ENCODE data around the gene RIGI.
"Not testable (repeated sequence)": the region's sequence is repeated elsewhere in the genome, so short reads cannot be mapped to it uniquely, and the experiment has no call there.

The RIGI gene

GRCh38 chr9:32526707-32527048, 682 bp upstream of the RIGI start:
- H3K4me1 ChIP-seq (ENCODE audit: control insufficient read depth, insufficient read depth, low read length) = no peaks in the 10 kb centered on the region
- no peaks in the 10 kb centered on the region for H3K9me3 ChIP-seq (ENCODE audit: control insufficient read depth, insufficient read depth, low read length)
- no peak overlapping the region; the same call in 1 of the 2 replicates for H3K4me3 ChIP-seq (ENCODE audit: low read length)
- no peak overlapping the region for H3K27ac ChIP-seq (ENCODE audit: low read length)
- no peak for DNase-seq (ENCODE audit: low read depth, low spot score)
- no peaks in the 10 kb centered on the region for H3K27me3 ChIP-seq (ENCODE audit: control insufficient read depth, insufficient read depth, low read length)
- no peaks in the 10 kb centered on the region for H3K36me3 ChIP-seq (ENCODE audit: control insufficient read depth, insufficient read depth, low read length)
- WGBS (ENCODE audit: insufficient coverage, insufficient read length) = no CpG with 5 or more reads among the region's 2 CpGs

- no peaks in the 10 kb centered on the region for H3K36me3 ChIP-seq (ENCODE audit: control insufficient read depth, insufficient read depth, low read length)
- H3K4me3 ChIP-seq (ENCODE audit: low read length) = peak overlapping the region; percentile 43; the same call in 1 of the 2 replicates
- WGBS (ENCODE audit: insufficient coverage, insufficient read length) = no CpG with 5 or more reads among the region's 4 CpGs
- no peaks in the 10 kb centered on the region for H3K9me3 ChIP-seq (ENCODE audit: control insufficient read depth, insufficient read depth, low read length)
- DNase-seq (ENCODE audit: low read depth, low spot score) = no peak
- H3K27me3 ChIP-seq (ENCODE audit: control insufficient read depth, insufficient read depth, low read length) = no peaks in the 10 kb centered on the region
- H3K4me1 ChIP-seq (ENCODE audit: control insufficient read depth, insufficient read depth, low read length) = no peaks in the 10 kb centered on the region
- no peak overlapping the region for H3K27ac ChIP-seq (ENCODE audit: low read length)
Measured at GRCh38 chr9:32525709-32526030, 326 bp downstream of the RIGI start.

GRCh38 chr9:32524892-32525708, 896 bp downstream of the RIGI start:
- Histone ChIP-seq H3K9me3 (ENCODE audit: control insufficient read depth, insufficient read depth, low read length) (no peaks in the 10 kb centered on the region), H3K36me3 (ENCODE audit: control insufficient read depth, insufficient read depth, low read length) (no peaks in the 10 kb centered on the region), H3K27me3 (ENCODE audit: control insufficient read depth, insufficient read depth, low read length) (no peaks in the 10 kb centered on the region), H3K4me1 (ENCODE audit: control insufficient read depth, insufficient read depth, low read length) (no peaks in the 10 kb centered on the region), H3K27ac (ENCODE audit: low read length) (no peak overlapping the region), H3K4me3 (ENCODE audit: low read length) (no peak overlapping the region)
- no CpG with 5 or more reads among the region's 22 CpGs for WGBS (ENCODE audit: insufficient coverage, insufficient read length)
- DNase-seq (ENCODE audit: low read depth, low spot score) = no peak

- not testable (repeated sequence) for H3K4me1 ChIP-seq (ENCODE audit: control insufficient read depth, insufficient read depth, low read length); DNase-seq (ENCODE audit: low read depth, low spot score); H3K9me3 ChIP-seq (ENCODE audit: control insufficient read depth, insufficient read depth, low read length); H3K27ac ChIP-seq (ENCODE audit: low read length); H3K36me3 ChIP-seq (ENCODE audit: control insufficient read depth, insufficient read depth, low read length); H3K4me3 ChIP-seq (ENCODE audit: low read length); H3K27me3 ChIP-seq (ENCODE audit: control insufficient read depth, insufficient read depth, low read length)
- WGBS (ENCODE audit: insufficient coverage, insufficient read length) = no CpG with 5 or more reads among the region's 11 CpGs
Measured at GRCh38 chr9:32524558-32524891, 1.5 kb downstream of the RIGI start.

GRCh38 chr9:32523910-32524309, 2.1 kb downstream of the RIGI start:
- Histone ChIP-seq H3K4me1 (ENCODE audit: control insufficient read depth, insufficient read depth, low read length) (no peaks in the 10 kb centered on the region), H3K36me3 (ENCODE audit: control insufficient read depth, insufficient read depth, low read length) (no peaks in the 10 kb centered on the region), H3K9me3 (ENCODE audit: control insufficient read depth, insufficient read depth, low read length) (no peaks in the 10 kb centered on the region; the same call in 1 of the 2 replicates), H3K27me3 (ENCODE audit: control insufficient read depth, insufficient read depth, low read length) (no peaks in the 10 kb centered on the region), H3K27ac (ENCODE audit: low read length) (no peak overlapping the region), H3K4me3 (ENCODE audit: low read length) (no peak overlapping the region)
- no peak for DNase-seq (ENCODE audit: low read depth, low spot score)
- WGBS (ENCODE audit: insufficient coverage, insufficient read length) = no CpG with 5 or more reads among the region's 1 CpG

- H3K27me3 ChIP-seq (ENCODE audit: control insufficient read depth, insufficient read depth, low read length) = 0 out of 2 replicates have a peak, but pooled peaks cover 1% of the 10 kb centered on the region
- WGBS (ENCODE audit: insufficient coverage, insufficient read length) = no CpG with 5 or more reads among the region's 1 CpG
- no peaks in the 10 kb centered on the region for H3K4me1 ChIP-seq (ENCODE audit: control insufficient read depth, insufficient read depth, low read length)
- peaks cover 1% of the 10 kb centered on the region; the same call in 1 of the 2 replicates for H3K9me3 ChIP-seq (ENCODE audit: control insufficient read depth, insufficient read depth, low read length)
- H3K36me3 ChIP-seq (ENCODE audit: control insufficient read depth, insufficient read depth, low read length) = no peaks in the 10 kb centered on the region
- no peak overlapping the region for H3K27ac ChIP-seq (ENCODE audit: low read length)
- DNase-seq (ENCODE audit: low read depth, low spot score) = no peak
- no peak overlapping the region for H3K4me3 ChIP-seq (ENCODE audit: low read length)
Measured at GRCh38 chr9:32518276-32518675, 7.7 kb downstream of the RIGI start.

- H3K9me3 ChIP-seq (ENCODE audit: control insufficient read depth, insufficient read depth, low read length) = peaks cover 1% of the 10 kb centered on the region; the same call in 1 of the 2 replicates
- DNase-seq (ENCODE audit: low read depth, low spot score) = no peak
- H3K27me3 ChIP-seq (ENCODE audit: control insufficient read depth, insufficient read depth, low read length) = 0 out of 2 replicates have a peak, but pooled peaks cover 1% of the 10 kb centered on the region
- H3K4me1 ChIP-seq (ENCODE audit: control insufficient read depth, insufficient read depth, low read length) = no peaks in the 10 kb centered on the region
- H3K36me3 ChIP-seq (ENCODE audit: control insufficient read depth, insufficient read depth, low read length) = no peaks in the 10 kb centered on the region
- no peak overlapping the region for H3K4me3 ChIP-seq (ENCODE audit: low read length)
- H3K27ac ChIP-seq (ENCODE audit: low read length) = no peak overlapping the region
Measured at GRCh38 chr9:32516241-32516640, 9.8 kb downstream of the RIGI start.

GRCh38 chr9:32508728-32509127, 17.3 kb downstream of the RIGI start:
- WGBS (ENCODE audit: insufficient coverage, insufficient read length) = no CpG with 5 or more reads among the region's 1 CpG
- Histone ChIP-seq H3K4me1 (ENCODE audit: control insufficient read depth, insufficient read depth, low read length) (0 out of 2 replicates have a peak, but pooled peaks cover 2% of the 10 kb centered on the region), H3K9me3 (ENCODE audit: control insufficient read depth, insufficient read depth, low read length) (no peaks in the 10 kb centered on the region), H3K27ac (ENCODE audit: low read length) (no peak overlapping the region), H3K27me3 (ENCODE audit: control insufficient read depth, insufficient read depth, low read length) (no peaks in the 10 kb centered on the region), H3K4me3 (ENCODE audit: low read length) (no peak overlapping the region), H3K36me3 (ENCODE audit: control insufficient read depth, insufficient read depth, low read length) (no peaks in the 10 kb centered on the region)
- DNase-seq (ENCODE audit: low read depth, low spot score) = no peak

- WGBS (ENCODE audit: insufficient coverage, insufficient read length) = no CpG with 5 or more reads among the region's 3 CpGs
Measured at GRCh38 chr9:32503008-32503407, 23.0 kb downstream of the RIGI start.

GRCh38 chr9:32502464-32502863, 23.5 kb downstream of the RIGI start:
- DNase-seq (ENCODE audit: low read depth, low spot score) = no peak
- no peak overlapping the region for H3K4me3 ChIP-seq (ENCODE audit: low read length)
- H3K9me3 ChIP-seq (ENCODE audit: control insufficient read depth, insufficient read depth, low read length) = no peaks in the 10 kb centered on the region
- WGBS (ENCODE audit: insufficient coverage, insufficient read length) = no CpG with 5 or more reads among the region's 4 CpGs
- H3K27me3 ChIP-seq (ENCODE audit: control insufficient read depth, insufficient read depth, low read length) = no peaks in the 10 kb centered on the region
- H3K36me3 ChIP-seq (ENCODE audit: control insufficient read depth, insufficient read depth, low read length) = no peaks in the 10 kb centered on the region
- no peaks in the 10 kb centered on the region; the same call in 1 of the 2 replicates for H3K4me1 ChIP-seq (ENCODE audit: control insufficient read depth, insufficient read depth, low read length)
- H3K27ac ChIP-seq (ENCODE audit: low read length) = no peak overlapping the region

More at GRCh38 chr9:32503008-32503407, 23.0 kb downstream of the RIGI start:
- Histone ChIP-seq H3K27ac (ENCODE audit: low read length) (no peak overlapping the region), H3K9me3 (ENCODE audit: control insufficient read depth, insufficient read depth, low read length) (no peaks in the 10 kb centered on the region), H3K27me3 (ENCODE audit: control insufficient read depth, insufficient read depth, low read length) (no peaks in the 10 kb centered on the region), H3K4me1 (ENCODE audit: control insufficient read depth, insufficient read depth, low read length) (no peaks in the 10 kb centered on the region; the same call in 1 of the 2 replicates), H3K36me3 (ENCODE audit: control insufficient read depth, insufficient read depth, low read length) (no peaks in the 10 kb centered on the region), H3K4me3 (ENCODE audit: low read length) (no peak overlapping the region)
- DNase-seq (ENCODE audit: low read depth, low spot score) = no peak

- H3K36me3 ChIP-seq (ENCODE audit: control insufficient read depth, insufficient read depth, low read length) = no peaks in the 10 kb centered on the region
- no peak overlapping the region for H3K4me3 ChIP-seq (ENCODE audit: low read length)
- H3K9me3 ChIP-seq (ENCODE audit: control insufficient read depth, insufficient read depth, low read length) = no peaks in the 10 kb centered on the region
- no peaks in the 10 kb centered on the region; the same call in 1 of the 2 replicates for H3K4me1 ChIP-seq (ENCODE audit: control insufficient read depth, insufficient read depth, low read length)
- H3K27me3 ChIP-seq (ENCODE audit: control insufficient read depth, insufficient read depth, low read length) = no peaks in the 10 kb centered on the region
- no peak for DNase-seq (ENCODE audit: low read depth, low spot score)
- no CpG with 5 or more reads among the region's 1 CpG for WGBS (ENCODE audit: insufficient coverage, insufficient read length)
- H3K27ac ChIP-seq (ENCODE audit: low read length) = no peak overlapping the region
Measured at GRCh38 chr9:32501868-32502267, 24.1 kb downstream of the RIGI start.

Measured in iPS DF 6.9 (cell line).